HG03558 (cell line): ENCODE data around the gene NUDT4.
A peak's percentile ranks its signal among the peaks of the same experiment; 100 is the strongest.
"Not testable (repeated sequence)": the region's sequence is repeated elsewhere in the genome, so short reads cannot be mapped to it uniquely, and the experiment has no call there.

Experiments
- ATAC-seq: cut with Tn5 transposase; IDR thresholded peaks from one replicate; pipeline ENCODE4 v1.9.1; 2021; ENCODE audit warnings: moderate number of reproducible peaks; ENCODE audit not compliant: unreplicated experiment; ENCODE audit errors: extremely low read depth

The NUDT4 gene

GRCh38 chr12:93393425-93393824 lies 15.7 kb downstream of the NUDT4 start:
- no peak for ATAC-seq

GRCh38 chr12:93397412-93397811 lies 19.7 kb downstream of the NUDT4 start:
- ATAC-seq, result no peak

GRCh38 chr12:93399183-93399863 lies 21.6 kb downstream of the NUDT4 start:
- ATAC-seq, result peak; percentile 78

GRCh38 chr12:93402333-93403311 lies 24.9 kb downstream of the NUDT4 start:
- no peak for ATAC-seq

GRCh38 chr12:93403988-93404803 lies 26.5 kb downstream of the NUDT4 start:
- no peak for ATAC-seq

- no peak for ATAC-seq
These were observed 27.5 kb downstream of the NUDT4 start for GRCh38 chr12:93404961-93405849.

- no peak for ATAC-seq
These were observed 29.6 kb downstream of the NUDT4 start for GRCh38 chr12:93407054-93407962.

- ATAC-seq, result no peak
These were observed 30.2 kb downstream of the NUDT4 start for GRCh38 chr12:93407963-93408283.

GRCh38 chr12:93408813-93409212 lies 31.1 kb downstream of the NUDT4 start:
- no peak for ATAC-seq

- not testable (repeated sequence) for ATAC-seq
These were observed 31.8 kb downstream of the NUDT4 start for GRCh38 chr12:93409343-93410187.

GRCh38 chr12:93411060-93411459 lies 33.3 kb downstream of the NUDT4 start:
- not testable (repeated sequence) for ATAC-seq

GRCh38 chr12:93412396-93412795 lies 34.7 kb downstream of the NUDT4 start:
- not testable (repeated sequence) for ATAC-seq

GRCh38 chr12:93413064-93413463 lies 35.3 kb downstream of the NUDT4 start:
- ATAC-seq, result no peak

GRCh38 chr12:93415723-93416464 lies 38.2 kb downstream of the NUDT4 start:
- ATAC-seq, result no peak

- no peak for ATAC-seq
These were observed 40.3 kb downstream of the NUDT4 start for GRCh38 chr12:93417967-93418480.

GRCh38 chr12:93419388-93420034 lies 41.8 kb downstream of the NUDT4 start:
- no peak for ATAC-seq
